GM21576 (cell line): ENCODE data around the gene PPFIBP1.
A peak's percentile ranks its signal among the peaks of the same experiment; 100 is the strongest.

Experiments used
- ATAC-seq: cut with Tn5 transposase; IDR thresholded peaks from one replicate; pipeline ENCODE4 v1.9.1; 2021; ENCODE audit warnings: mild to moderate bottlenecking, moderate library complexity; ENCODE audit not compliant: unreplicated experiment

PPFIBP1 gene

GRCh38 chr12:27511723-27512045, 12.3 kb upstream of the PPFIBP1 start:
- no peak for ATAC-seq

- ATAC-seq, result no peak
Observed at GRCh38 chr12:27513155-27513824, 10.7 kb upstream of the PPFIBP1 start.

DNA sequence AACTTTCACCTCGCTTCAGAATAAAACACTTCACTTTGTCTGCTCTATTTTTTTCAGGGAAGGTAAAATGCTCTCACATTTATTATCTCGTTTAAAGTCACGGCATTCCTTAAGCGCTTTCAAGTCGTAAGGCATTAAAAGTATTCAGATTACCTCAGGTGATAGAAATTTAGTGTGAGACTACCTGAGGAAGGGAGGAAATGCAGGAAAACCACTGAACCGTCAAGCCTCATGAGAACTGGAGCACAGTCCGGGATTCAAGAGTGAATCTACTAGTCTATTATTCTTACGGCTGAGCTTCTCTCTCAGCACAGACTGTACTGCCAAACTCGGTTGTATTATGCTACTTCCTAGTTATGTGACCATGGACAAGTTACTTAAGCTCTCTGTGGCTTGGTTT, 8.3 kb upstream of the PPFIBP1 start:
- ATAC-seq, result no peak

DNA sequence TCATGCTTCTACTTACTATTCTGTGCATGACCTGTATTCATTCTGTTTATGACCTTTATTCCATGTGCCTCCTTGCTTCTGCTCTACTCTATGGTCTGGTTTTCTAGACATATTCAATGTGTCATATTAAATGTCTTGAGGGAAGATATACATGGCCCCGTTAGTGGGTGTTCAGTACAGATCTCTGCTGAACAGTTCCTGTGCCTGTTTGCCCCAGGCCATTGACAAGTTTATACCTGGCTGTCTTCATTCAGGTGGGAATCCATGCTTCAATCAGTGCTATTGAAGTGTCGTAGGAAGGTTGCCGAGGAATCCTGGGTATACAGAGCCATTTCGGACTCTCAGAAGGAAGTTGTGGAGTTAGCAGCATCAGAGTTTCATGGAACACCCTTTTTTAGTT, 7.4 kb upstream of the PPFIBP1 start:
- ATAC-seq, result no peak

DNA sequence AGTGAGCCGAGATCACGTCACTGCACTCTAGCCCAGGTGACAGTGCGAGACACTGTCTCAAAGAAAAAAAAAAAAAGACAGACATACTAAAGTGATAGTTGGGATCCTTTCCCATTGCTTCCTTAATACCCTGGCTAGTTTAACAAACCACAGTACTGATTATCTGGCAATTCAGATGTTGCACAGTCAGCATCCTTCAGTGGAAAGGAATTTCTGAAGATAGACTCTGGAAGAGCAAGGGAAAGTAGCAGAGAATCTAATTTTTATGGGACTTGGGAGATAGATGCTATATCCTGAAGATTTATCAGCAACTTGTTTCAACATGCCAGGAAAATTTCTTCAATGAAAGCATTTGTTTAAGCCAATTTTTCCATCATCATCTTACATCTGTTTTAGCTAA, 6.5 kb upstream of the PPFIBP1 start:
- no peak for ATAC-seq

DNA sequence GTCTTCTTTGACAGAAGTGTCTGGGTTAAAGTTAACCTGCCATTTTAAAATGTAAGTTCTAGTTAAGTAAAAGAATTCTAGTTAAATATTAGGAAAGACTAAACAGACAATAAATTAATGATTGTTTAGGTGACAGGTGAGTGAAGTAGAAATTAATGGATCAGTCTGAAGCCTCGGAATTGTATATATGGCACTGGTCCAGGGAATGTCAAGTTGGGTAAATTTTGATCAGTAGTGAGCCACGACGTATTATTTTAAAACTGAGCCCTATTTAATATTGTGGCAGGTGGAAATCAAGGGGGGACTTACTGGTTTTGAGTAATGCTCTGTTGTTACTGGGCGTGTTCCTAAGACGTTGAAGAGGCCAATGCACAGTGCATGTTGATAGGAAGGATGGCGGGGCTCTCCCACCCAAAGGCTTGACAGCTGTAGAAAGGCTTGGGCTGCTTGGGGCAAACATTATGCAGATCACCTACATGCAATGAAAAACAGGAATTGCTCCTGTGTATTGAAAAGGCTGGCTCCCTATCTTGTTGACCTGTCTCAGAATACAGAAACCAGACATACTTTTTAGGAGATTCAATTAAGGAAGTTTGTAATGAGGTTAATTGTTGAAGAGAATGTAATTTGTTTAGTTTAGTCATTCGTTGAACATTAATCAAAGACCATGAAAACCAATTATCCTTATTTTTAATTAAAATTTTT, 5.9 kb upstream of the PPFIBP1 start:
- ATAC-seq, result no peak

DNA sequence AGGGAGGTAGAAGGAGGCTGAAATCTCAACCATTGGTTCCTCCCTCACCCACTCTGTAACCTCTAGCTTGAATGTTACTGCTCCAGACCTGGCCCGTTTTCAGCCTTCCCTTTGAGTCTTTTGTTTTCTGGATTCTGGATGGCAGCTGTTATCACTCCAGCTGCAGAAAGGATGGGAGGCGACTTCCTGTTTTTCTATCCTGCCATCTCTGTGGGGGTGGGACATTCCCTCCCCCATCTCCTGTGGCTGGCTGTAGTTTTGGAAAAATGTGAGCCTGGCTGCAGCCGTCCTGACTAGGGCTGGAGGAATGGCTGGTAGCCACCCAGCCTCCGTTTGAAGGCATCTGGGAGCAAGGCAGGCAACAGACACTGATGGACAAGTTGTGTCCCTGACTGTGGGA, 2.9 kb upstream of the PPFIBP1 start:
- no peak for ATAC-seq

DNA sequence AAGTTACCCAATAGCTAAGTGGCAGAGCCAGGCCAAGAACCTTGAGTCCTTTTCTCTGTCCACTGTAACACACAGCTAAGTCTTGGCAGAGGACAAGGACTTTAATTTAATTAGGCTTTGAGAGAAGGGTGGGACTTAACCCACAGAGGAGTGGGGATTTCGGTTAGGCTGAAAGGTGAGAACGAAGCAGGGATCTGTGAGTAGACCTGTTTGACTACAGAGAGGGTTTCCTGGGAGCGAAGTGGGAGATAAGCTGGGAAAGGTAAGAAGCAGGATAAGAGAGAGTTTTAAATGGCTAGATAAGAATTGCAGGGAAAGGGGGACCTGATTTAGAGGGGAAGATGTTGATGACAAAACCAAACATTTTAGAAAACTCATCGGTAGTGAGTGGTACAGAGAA, 2.0 kb upstream of the PPFIBP1 start:
- no peak for ATAC-seq

GRCh38 chr12:27523305-27523641, 733 bp upstream of the PPFIBP1 start:
- ATAC-seq, result peak; percentile 1

GRCh38 chr12:27524494-27524835, 459 bp downstream of the PPFIBP1 start:
- no peak for ATAC-seq

GRCh38 chr12:27524839-27525753, 1.1 kb downstream of the PPFIBP1 start:
- no peak for ATAC-seq

DNA sequence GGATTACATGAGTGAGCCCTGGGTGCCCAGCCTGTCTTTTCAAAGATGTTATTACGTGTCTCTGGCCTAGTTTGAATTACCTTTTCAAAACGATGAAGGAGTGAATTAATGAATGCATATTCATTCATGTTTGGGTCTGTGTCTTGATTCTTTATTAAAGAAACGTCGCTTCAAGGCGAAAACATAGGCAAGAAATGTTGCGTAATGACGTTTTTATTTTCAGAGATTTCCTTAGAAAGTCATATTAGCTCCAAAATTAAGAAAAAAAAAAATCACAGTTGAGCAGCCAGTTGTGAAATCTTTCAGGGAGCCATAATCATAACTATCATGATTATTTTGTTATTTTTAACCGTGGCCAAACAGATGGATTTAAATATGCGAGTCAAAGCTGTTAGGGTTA, 3.5 kb downstream of the PPFIBP1 start:
- no peak for ATAC-seq

DNA sequence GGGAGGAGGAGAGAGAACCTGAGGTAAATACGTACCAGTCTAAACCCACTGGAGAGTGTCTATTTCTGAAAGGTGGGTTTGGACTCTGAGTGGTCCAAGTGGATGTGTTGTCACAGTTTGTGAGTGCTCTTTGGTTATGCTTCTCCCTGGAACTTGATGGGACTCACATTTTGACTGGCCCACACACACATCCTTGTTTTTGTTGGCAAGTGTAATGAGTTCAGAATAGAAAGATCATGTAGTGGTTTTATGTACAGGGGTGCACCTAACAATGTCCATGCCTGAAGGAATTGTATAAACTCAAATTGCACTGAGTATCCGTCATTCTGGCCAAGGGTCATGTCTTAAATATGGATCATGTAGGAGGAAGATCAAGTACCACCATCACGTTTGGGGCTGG, 4.8 kb downstream of the PPFIBP1 start:
- no peak for ATAC-seq

- ATAC-seq, result no peak
Observed at GRCh38 chr12:27530157-27530922, 6.3 kb downstream of the PPFIBP1 start.

DNA sequence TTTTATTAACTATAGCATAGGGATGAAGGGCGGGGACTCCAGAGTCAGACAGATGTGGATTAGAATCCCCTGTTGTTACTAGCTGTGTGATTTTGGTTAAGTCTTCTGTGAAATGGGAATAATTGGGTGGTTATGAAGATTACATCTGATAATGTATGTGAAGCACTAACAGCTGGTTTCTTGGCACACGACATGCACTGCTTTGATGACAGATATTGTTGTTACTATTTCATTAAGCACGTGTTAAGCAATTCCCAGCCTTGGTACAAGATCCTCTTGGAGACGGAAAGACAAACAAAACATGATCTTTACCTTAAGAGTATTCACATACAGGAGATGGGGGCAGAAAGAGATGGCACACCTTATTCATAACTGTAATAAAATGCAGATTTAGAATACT, 7.9 kb downstream of the PPFIBP1 start:
- no peak for ATAC-seq

DNA sequence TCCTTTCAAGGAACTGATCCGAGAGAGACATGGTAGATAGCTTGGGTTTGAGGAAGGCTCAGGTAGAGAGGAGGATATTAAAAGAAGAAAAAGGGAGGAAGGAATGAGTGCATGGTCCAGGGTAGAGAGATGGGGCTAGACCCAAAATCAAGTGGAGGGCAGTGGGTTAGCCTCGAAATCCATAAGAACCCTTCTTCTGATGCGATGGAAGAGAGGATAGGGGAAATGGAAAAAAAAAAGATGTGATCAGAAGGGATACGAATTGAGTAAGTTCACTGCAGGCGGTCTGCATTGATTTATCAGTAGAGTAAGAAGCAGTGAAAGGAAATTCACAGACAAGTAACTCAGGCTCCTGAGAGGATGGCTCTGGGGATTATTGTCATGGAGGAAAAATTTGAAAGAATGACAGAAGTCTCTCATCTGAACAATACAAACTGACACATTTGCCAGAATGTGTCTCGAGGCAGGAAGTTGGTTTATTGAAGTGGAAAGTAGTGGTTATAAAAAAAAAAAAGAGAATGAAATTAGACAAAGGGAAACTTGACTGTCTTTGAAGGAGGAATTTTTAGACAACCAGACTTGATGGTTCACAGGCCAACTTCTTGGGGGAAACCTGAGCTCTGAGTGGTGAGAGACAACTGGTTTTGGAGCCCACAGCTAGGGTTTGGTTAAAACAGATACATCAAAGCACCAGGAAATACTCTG, 10.2 kb downstream of the PPFIBP1 start:
- ATAC-seq, result peak; percentile 50

DNA sequence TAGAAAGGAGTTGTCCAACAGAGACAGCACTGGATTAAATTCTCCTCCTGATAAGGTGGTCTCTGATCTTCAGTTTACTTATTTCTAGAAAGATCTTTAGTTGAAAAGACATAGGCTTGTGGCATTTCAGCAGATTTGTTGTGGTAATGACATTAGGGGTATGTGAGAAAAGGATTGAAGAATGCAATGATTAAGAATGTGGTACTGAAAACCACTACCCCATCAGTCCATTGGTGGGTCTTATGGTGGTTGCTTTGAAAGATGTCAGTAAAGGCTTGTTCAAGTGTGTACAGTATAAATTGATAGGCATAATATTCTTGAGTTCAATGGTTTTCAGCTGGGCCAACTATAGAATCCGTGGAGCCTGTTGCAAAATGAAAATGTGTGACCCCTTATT, 10.8 kb downstream of the PPFIBP1 start:
- ATAC-seq, result no peak

DNA sequence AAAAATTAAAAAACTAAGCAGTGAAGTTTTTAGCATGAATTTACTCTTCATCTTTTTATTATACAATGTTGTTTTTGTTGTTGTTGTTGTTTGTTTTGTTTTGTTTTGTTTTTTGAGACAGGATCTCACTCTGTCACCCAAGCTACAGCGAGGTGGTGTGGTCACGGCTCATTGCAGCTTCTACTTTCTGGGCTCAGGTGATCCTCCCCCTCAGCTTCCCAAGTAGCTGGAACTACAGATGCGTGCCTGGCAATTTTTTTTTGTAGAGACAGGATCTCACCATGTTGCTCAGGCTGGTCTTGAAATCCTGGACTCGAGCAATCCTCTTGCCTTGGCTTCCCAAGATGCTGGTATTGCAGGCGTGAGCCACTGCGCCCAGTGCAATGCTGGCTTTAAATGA, 11.3 kb downstream of the PPFIBP1 start:
- no peak for ATAC-seq

DNA sequence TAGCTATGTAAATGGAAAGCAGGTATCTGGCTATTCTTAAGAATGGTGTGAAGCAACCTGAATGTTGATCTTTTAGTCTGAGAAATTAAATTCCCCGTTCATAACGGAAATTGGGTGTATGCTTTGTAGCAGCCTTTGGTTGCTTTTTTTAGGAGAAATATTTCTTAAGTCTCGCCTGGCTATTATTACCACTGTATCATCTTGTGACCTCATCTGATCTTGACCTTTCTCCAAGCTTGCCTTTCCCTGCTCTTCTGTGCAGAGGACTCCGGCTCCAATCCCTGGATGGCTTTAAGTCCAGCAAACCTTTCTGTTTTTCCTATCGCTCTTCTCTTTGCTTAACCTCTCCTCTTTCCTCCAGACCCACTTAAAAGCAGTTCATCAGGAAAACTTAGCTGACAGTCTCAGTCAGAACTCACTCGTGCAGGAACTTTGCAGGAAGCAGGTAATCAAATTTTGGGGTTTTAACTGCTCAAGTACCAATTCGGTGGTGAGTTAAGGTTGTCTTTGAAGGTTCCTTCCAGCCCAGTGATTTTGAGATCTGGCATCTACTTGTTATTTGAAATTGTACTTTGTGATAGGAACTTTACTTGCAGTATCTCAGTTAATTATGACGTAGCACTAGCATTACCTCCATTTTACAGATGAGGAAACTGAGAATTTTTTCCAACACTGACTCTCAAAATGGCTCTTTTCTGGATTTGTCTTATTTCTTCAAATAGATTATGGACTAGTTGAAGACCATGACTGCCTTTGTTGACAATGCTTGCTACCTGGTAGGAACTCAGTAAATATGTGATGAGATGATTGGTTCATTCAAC, 14.1 kb downstream of the PPFIBP1 start:
- no peak for ATAC-seq

DNA sequence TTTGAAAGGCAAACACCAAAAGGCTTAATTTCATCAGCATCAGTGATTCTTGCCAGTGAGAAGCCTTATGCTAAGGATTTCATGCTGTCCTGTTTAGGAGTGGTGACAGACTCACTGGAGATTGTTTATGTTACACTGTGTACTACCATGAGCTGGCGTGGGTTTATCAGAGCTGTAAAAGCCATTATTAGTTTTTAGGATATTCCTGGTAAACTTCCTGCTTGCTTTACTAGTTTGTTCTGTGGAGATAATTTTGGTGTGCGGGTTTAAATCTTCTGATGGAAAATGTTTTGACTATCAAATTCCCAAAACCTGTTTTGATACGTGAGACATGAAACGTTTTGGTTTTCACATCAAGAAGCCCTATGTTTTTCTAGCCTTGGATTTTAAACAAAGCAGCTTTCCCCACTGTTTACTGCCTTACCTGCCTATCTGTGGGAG, 15.2 kb downstream of the PPFIBP1 start:
- no peak for ATAC-seq
